HG03565 (cell line): ENCODE data around the gene PLIN5.
"Not testable (repeated sequence)": the region's sequence is repeated elsewhere in the genome, so short reads cannot be mapped to it uniquely, and the experiment has no call there.

Experiments
- ATAC-seq: cut with Tn5 transposase; IDR thresholded peaks from one replicate; pipeline ENCODE4 v1.9.1; 2021; ENCODE audit warnings: mild to moderate bottlenecking, moderate library complexity; ENCODE audit not compliant: unreplicated experiment

PLIN5 gene

DNA sequence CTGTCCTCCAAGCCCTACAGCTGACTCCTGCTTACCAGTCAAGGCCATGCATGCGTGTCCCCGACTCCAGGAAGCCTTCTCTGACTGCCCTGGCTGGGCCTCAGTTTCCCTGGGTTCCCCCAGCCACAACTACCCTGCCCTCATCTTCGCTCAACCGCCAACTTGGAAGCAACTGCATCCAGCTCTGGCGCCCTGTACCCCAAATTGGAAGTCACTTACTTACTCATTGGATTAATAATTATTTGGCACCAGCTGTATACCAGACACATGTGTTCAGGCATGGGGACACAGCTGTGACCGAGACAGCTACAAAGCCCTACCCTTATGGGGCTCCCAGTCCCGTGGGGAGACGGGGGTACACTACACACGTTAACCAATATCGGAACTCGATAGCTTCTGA is 35.4 kb upstream of the PLIN5 start:
- ATAC-seq = no peak

DNA sequence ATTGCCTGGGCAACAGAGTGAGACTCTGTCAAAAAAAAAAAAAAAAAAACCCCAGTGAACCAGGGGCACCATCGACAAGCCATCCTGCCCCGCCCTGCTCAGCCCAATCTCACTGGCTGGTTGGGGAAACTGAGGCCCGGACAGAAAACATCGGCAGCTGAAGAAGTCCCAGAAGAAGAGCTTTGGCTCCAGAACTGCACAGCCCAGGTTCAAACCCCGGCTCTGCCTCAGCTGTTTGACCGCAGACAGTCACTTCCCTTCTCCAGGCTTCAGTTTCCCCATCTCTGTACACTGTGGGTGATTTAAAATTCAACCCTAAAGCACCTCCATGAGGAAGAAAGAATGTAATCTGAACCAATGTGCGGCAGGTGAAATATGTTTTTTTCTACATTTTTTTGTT is 33.9 kb upstream of the PLIN5 start:
- ATAC-seq = no peak

- ATAC-seq = no peak
These were observed 32.6 kb upstream of the PLIN5 start for GRCh38 chr19:4567584-4568071.

DNA sequence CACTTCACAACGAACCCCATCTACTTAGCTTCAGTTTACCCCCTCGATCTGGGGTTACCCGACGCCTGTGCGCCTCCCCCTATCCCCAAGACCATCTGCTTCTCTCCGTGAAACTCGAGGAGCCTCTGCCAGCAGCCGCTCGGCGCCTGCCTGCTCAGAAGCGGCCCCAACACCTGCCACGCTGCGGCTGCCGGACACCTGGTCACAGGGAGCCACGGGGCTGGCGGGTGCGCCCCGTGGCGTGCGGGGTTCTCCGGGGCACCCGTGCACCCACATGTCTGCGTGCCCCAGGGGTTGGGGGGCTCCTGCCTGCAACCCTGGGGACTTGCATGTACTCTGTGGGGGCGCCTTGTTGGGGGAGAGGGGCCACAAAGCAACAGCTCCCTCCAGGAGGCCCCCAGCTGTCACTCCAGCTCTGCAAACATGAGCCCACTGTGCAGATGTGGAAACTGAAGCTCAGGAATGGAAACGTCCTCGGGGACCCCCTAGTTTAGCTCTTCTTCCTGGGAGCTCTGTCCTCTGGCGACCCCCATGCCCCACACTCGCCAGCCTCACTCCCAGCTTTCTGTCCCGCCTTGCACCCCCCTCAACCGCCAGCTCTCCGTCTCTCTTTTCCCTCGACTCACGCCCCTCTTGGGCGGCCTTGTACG is 31.5 kb upstream of the PLIN5 start:
- no peak for ATAC-seq

DNA sequence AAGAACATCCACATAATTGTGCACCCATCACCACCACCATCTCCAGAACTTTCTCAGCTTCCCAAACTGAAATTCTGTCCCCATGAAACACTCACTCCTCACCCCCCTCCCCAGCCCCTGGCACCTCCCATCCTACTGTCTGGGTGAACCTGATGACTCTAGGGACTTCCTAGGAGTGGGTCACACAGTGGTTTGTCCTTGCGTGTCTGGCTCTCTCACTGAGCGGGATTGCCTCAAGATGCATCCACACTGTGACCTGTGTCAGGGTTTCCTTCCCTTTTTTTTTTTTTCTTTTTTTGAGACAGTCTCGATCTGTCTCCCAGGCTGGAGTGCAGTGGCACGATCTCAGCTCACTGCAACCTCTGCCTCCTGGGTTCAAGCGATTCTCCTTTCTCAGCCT is 28.5 kb upstream of the PLIN5 start:
- not testable (repeated sequence) for ATAC-seq

DNA sequence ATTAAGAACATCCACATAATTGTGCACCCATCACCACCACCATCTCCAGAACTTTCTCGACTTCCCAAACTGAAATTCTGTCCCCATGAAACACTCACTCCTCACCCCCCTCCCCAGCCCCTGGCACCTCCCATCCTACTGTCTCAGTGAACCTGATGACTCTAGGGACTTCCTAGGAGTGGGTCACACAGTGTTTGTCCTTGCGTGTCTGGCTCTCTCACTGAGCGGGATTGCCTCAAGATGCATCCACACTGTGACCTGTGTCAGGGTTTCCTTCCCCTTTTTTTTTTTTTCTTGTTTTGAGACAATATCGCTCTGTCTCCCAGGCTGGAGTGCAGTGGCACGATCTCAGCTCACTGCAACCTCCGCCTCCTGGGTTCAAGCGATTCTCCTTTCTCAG is 27.1 kb upstream of the PLIN5 start:
- not testable (repeated sequence) for ATAC-seq

DNA sequence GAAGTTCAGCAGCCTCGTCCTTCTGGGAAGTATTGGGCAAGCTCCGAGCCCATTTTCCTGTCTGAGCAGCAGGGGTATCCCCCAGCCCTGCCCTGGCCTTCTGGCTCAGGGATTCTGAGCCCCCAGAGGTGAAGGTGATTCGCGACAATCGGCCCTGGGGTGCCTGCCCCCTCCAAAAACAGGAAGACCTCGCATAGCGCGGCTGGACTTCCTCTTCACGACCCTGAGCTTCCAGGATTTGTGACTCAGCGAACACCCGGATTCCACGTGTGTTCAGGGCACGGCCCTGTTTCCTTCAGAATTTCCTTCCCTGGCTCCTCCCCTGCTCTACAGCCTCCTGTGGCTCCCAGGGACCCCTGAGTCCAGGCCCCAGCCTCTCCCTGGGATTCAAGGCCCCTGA is 24.5 kb upstream of the PLIN5 start, which contains the start of gene SEMA6B:
Gene SEMA6B, minus strand, starts transcription at position 116 of the 400 bp plus-strand sequence. CDS start 1,227 bp downstream, outside the sequence.
- no peak for ATAC-seq

DNA sequence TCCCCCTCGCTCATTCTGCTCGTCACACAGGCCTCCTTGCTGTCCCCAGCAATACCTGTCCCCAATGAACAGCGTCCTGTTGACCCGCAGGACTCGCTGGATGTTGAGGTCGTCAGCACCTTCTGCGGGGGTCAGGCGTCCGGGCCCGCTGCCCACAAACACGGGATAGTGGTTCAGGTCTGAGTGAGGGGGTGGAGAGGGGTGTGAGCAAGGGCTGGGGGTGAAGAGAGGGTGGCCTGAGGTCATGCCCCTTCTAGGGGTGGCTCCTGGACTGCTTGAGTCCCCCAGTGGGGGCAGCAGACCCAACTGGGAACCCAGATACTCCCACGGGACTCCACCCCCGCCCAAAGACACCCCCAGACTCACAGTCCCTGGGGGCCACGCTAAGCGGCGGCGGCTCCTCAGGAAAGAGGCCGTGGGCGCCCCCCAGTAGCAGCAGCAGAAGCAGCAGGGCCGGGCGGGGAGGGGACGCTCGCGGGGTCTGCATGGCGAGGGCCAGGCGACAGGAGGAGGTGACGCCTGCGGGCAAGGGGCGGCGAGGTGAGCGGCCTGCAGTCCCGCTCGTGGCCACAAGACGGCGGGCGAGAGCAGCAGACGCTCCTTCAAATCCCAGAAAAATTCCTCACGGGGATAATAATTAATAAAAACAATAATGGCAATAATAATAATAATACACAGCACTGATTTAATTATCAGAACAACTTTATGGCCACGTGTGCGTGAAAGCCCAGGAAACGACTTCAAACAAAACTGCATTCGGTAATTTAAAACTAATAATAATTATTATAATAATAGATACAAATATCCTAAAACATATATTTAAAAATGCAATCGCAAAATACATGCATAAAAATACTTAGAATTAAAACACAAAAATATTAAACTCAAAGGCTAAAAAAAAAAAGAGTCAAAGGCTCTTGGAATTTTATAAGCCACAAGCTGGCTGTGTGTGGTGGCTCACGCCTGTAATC is 23.2 kb upstream of the PLIN5 start:
- ATAC-seq = no peak

DNA sequence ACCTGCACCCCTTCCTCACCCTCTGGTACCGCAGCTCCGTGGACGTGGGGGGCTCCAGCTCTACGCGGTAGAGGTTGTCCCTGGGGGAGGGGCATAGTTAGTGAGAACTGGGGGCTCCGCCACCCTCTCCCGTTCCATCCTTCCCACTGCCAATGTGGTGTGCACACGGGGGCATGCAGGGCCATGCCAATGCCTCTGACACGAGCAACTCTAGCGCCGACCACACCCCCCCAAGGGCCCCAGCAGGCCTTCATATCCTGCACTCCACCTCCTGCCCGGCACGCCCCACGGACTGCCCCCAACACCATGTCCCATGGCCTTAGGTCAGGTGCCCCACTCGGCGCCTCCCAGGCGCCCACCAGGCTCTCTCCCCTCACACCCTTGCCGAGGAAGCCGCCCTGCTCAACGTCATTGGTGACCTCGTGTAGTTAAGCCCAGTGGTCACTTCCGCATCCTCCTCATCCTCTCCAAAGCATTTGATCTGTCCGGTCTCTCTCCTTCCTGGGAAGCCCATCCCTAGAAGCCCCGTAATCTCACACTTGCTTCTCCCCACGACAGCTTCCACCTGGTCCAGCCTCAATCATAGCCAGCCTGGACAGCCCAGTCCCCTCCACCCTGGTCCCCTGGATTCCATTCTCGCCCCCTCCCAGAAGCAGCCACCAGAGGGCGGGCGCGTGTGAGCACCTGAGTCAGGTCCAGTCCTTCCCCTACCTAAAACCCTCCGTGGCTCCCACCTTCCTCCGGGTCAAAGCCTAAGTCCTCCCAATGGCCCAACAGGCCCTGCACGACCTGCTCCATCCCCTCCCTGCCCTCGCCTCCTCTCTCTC is 22.3 kb upstream of the PLIN5 start:
- ATAC-seq = no peak

- ATAC-seq = no peak
These were observed 21.6 kb upstream of the PLIN5 start for GRCh38 chr19:4556597-4557127.

GRCh38 chr19:4555657-4556561 is 20.9 kb upstream of the PLIN5 start:
- no peak for ATAC-seq

DNA sequence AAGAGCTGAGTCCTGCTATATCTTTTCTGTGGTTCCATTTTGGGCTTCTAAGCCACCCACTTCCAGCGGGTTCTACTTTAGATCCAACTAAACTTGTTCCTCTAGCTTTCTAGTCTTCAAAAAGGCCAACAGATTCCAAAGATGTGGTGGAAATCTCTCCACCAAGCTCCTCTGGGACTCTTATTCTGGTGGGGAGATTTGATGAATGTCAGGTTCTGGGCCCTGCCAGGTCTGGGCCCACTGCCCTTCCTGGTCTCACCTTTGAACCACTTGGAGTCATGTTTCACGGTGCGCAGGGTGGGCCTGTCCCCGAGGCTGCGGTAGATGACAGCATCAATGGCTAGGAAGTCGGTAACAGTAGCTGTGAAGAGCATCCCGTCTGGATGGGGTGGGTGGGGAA is 19.7 kb upstream of the PLIN5 start:
- no peak for ATAC-seq

DNA sequence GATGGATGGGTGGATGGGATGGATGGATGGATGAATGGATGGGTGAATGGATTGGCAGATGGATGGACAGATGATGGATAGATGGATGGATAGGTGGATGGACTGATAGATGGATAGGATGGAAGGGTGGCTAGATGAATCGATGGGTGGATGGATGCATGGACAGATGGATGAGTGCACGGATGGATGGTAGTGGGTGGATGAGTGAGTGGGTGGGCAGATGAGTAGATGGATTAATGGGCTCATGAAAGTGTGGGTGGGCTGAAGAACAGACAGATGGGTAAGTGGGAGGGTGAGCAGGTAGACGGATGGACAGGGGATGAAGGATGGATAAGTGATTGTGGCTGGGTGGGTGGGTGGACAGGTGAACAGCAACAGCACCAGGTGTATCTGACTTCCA is 18.8 kb upstream of the PLIN5 start:
- ATAC-seq = no peak

DNA sequence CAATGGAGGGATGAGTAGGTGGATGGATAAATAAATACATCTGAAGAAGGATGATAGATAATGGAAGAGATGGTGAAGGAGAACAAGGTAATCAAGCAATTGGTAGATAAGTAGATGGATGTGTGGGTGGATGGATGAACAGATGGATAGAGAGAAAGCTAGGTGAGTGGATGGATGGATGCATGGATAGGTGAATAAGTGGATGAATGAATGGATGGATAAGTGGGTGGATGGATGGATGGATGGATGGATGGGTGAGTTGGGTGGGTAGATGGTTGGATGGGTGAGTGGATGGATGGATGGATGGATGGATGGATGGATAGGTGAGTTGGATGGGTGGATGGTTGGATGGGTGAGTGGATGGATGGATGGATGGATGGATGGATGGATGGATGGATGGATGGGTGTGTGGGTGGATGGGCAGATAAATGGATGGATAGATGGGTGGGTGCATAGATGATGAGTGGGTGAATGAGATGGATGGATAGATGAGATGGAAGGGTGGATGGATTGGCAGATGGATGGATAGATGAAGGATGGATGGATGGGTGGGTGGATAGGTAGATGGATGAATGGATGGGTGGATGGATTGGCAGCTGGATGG is 18.2 kb upstream of the PLIN5 start:
- no peak for ATAC-seq

DNA sequence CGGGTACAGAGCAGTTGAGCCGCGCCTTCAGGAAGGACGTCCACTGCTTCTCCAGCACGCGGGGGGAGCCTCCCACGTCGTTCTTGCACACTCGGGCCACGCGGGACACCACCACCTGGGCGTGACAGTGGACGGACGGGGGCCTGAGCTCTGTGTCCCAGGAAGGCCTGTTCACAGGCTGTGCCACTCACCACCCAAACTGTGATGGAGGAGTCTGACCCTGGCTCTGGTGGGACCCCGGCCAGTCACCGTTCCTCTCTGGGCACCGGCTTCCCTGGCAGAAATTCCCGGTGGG is 17.4 kb upstream of the PLIN5 start:
- ATAC-seq = no peak

GRCh38 chr19:4550479-4551050 is 15.5 kb upstream of the PLIN5 start:
- no peak for ATAC-seq

DNA sequence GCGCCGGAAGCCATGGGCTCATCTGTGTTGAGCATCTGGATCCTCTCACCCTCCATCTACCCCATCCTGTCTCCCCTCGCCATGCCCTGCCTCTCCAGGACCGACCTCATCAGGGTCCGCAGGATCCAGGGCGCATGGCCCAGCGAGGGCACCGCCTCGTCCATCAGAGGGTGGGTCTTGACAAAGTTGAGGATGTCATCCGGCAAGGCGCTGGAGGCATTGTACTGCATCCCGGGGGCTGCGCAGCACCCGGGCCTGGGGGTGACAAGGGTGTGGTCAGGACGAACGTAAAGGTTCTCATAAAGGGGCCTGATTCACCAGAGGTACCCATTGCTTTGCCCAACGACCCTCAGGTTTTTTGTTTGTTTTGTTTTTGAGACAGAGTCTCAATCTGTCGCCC is 15.0 kb upstream of the PLIN5 start:
- ATAC-seq = no peak

DNA sequence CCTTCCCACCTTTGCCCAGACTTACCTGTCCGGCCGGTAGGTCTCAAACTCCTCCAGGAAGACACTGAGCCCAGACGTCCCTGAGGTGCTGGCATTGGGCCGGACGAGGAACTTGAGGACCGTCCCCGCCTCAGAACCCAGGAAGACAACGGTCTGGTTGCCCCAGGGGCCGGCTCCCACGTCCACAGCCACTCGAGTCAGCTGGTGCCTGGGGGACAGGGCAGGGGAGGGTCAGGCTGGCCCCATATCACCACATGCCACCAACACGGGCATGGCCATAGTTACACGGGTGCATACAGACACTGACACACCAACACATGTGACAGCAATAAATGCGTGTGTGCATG is 13.2 kb upstream of the PLIN5 start:
- ATAC-seq = no peak
